ENCODE measurements around the gene BAHD1. TPM values are rescaled to one million over a fixed set of nuclear protein-coding genes. Genes with fewer than 3 reads are reported as not detected.

The BAHD1 gene
- total RNA-seq, 1 donor from 2014 or later, result 15.7 TPM

GRCh38 chr15:40427188-40427587, 13.6 kb upstream of the BAHD1 start:
- Histone ChIP-seq H3K36me3 (ENCODE audit: control insufficient read depth, insufficient read depth, low read length) (no peaks in the 10 kb centered on the region), H3K4me3 (ENCODE audit: low read depth, low read length) (no peak overlapping the region), H3K27me3 (ENCODE audit: control insufficient read depth, insufficient read depth, low read length) (peaks cover 10% of the 10 kb centered on the region)
- TF ChIP-seq CTCF (IDR thresholded peaks at IDR 0.05; ENCODE audit: insufficient read depth, low read length, poor library complexity, severe bottlenecking), result no peak
- no peak for DNase-seq (ENCODE audit: low read depth)

GRCh38 chr15:40428185-40428584, 12.6 kb upstream of the BAHD1 start:
- H3K4me3 ChIP-seq (ENCODE audit: low read depth, low read length), result no peak overlapping the region
- peaks cover 16% of the 10 kb centered on the region for H3K27me3 ChIP-seq (ENCODE audit: control insufficient read depth, insufficient read depth, low read length)
- no peak for TF ChIP-seq CTCF (IDR thresholded peaks at IDR 0.05; ENCODE audit: insufficient read depth, low read length, poor library complexity, severe bottlenecking)
- no peaks in the 10 kb centered on the region for H3K36me3 ChIP-seq (ENCODE audit: control insufficient read depth, insufficient read depth, low read length)
- DNase-seq (ENCODE audit: low read depth), result no peak

- no peak for DNase-seq (ENCODE audit: low read depth)
- TF ChIP-seq CTCF (IDR thresholded peaks at IDR 0.05; ENCODE audit: insufficient read depth, low read length, poor library complexity, severe bottlenecking), result no peak
- Histone ChIP-seq H3K4me3 (ENCODE audit: low read depth, low read length) (no peak overlapping the region), H3K27me3 (ENCODE audit: control insufficient read depth, insufficient read depth, low read length) (peaks cover 20% of the 10 kb centered on the region), H3K36me3 (ENCODE audit: control insufficient read depth, insufficient read depth, low read length) (no peaks in the 10 kb centered on the region)
Measured at GRCh38 chr15:40429068-40429710, 11.6 kb upstream of the BAHD1 start.

GRCh38 chr15:40430271-40430805, 10.4 kb upstream of the BAHD1 start:
- no peak for DNase-seq (ENCODE audit: low read depth)

GRCh38 chr15:40435023-40435709, 5.6 kb upstream of the BAHD1 start:
- no peak for TF ChIP-seq CTCF (IDR thresholded peaks at IDR 0.05; ENCODE audit: insufficient read depth, low read length, poor library complexity, severe bottlenecking)
- peaks cover 62% of the 10 kb centered on the region for H3K27me3 ChIP-seq (ENCODE audit: control insufficient read depth, insufficient read depth, low read length)
- no peak for DNase-seq (ENCODE audit: low read depth)
- no peak overlapping the region for H3K4me3 ChIP-seq (ENCODE audit: low read depth, low read length)
- H3K36me3 ChIP-seq (ENCODE audit: control insufficient read depth, insufficient read depth, low read length), result no peaks in the 10 kb centered on the region

More at GRCh38 chr15:40430271-40430805, 10.4 kb upstream of the BAHD1 start:
- TF ChIP-seq CTCF (IDR thresholded peaks at IDR 0.05; ENCODE audit: insufficient read depth, low read length, poor library complexity, severe bottlenecking), result no peak
- H3K4me3 ChIP-seq (ENCODE audit: low read depth, low read length), result no peak overlapping the region
- H3K36me3 ChIP-seq (ENCODE audit: control insufficient read depth, insufficient read depth, low read length), result no peaks in the 10 kb centered on the region
- peaks cover 32% of the 10 kb centered on the region for H3K27me3 ChIP-seq (ENCODE audit: control insufficient read depth, insufficient read depth, low read length)

All from kidney epithelial cell (primary cell).